NCI-H2171 (cell line): ENCODE data around the gene CERS6.
A peak's percentile ranks its signal among the peaks of the same experiment; 100 is the strongest.
"Not testable (repeated sequence)": the region's sequence is repeated elsewhere in the genome, so short reads cannot be mapped to it uniquely, and the experiment has no call there.

Experiments
- DNase-seq: peaks from one replicate; lab custom pipeline; 2025; lab: John Stamatoyannopoulos, UW

CERS6 gene

GRCh38 chr2:168468354-168468753 is 12.3 kb downstream of the CERS6 start:
- no peak for DNase-seq

DNA sequence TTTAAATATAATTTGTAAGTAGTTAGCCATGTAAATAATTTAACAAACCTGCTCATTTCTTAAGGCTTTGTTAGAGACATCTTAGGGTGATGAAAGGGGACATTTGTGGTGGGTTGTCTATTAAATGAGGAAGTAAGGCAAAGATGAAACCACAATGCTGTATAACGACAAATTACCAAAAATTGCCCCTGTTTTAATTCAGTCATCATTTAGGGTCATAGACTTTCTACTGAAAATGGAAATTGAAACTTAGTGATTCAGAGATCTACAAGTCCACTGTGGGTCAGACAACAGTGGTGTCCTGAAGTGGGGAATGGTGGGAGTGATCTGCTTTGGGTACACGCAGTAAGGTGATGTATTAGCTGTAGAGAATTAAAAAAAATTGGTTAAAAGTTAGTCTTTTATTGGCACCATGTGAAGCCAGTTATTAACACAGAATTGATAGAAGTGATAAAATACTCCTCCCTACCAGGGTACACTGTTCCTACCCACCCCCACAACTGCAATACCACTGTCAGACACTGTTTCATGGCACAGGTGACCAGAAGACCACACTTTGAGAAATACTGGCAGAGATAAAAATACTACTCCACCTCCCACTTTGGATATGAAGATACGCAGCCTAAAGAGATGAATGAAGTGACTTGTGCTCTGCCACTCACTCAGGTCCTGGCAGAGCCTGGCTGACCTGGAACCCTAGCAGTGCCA is 13.4 kb downstream of the CERS6 start:
- DNase-seq: no peak

GRCh38 chr2:168470320-168471162 is 14.5 kb downstream of the CERS6 start:
- DNase-seq: no peak

DNA sequence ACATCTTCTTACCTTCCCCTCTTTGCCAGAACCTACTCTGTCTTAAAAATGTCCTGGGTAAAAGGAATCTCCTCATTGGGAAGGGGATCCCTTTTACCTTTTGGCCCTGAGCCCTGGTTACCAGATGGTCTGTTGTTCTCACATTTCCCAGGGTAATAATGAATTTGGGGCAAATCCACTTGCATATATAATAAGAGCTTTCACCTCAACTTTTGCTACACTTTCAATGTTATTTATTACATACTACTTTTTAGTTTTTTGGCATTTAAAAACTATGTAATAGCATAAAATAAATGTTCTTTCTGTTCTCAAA is 15.0 kb downstream of the CERS6 start:
- peak; percentile 74 for DNase-seq

GRCh38 chr2:168475636-168476035 is 19.6 kb downstream of the CERS6 start:
- DNase-seq: no peak

- no peak for DNase-seq
Measured at GRCh38 chr2:168478206-168478605, 22.1 kb downstream of the CERS6 start.

DNA sequence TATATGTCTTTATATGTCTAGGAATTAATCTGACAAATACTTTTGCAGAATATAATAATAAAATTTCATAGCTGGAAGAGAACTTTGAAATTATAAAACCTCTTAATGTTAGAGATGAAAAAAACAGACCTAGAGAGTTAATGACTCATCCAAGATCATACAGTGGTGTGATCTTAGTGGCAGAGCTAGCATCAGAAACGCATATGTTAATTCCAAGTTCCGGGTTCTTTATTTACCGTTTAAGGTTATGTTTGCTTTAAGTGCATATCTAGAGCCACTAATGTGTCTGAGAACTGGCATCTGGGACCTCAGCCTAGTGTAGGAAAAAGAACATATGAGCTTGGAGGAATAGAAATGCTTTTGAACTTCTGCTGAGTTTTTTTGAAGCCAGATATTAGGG is 24.3 kb downstream of the CERS6 start:
- no peak for DNase-seq

DNA sequence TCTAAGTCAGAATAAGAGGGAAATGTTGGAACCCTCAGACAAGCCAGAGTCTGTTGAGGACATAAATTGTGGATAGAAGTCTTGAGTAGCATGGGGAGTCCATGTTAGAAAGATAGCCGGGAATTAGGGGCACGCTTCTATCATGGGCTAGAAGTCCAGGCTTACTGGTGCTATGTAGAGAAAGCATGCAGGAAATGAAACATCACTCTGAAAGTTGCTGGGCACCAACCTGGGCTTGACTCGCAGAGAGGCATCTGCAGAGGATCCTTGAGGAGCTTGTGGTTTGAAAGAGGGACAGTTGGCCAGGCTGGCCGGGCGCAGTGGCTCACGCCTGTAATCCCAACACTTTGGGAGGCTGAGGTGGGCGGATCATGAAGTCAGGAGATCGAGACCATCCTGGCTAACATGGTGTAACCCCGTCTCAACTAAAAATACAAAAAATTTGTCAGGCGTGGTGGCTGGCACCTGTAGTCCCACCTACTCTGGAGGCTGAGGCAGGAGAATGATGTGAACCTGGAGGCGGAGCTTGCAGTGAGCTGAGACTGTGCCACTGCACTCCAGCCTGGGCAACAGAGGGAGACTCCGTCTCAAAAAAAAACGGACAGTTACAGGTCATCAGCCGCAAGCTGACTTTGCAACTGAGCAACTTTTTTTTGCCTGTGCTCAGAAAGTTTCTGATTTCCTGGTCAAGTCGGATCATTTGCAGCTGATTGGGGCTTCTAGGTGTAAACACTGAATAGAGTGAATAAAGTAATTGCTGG is 24.9 kb downstream of the CERS6 start:
- DNase-seq: no peak

DNA sequence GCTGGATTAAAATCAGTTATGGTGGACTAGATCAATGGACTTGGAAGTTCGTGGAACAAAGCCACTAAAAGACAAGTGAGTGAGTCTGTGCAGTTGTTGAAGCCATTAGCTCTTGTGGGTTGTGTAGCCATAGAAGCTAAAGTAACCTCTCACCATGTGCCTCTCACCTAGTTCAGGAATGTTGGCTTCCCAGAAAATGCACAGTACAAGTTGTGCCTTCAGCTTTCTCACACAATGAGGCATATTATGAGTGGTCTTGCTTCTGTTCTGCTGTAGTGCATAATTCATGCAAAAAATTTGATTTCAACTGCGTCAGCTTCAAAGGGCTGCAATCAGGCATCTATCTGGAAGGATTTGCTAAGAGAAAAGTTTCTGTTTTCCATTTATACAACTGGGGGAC is 26.2 kb downstream of the CERS6 start:
- DNase-seq: no peak

DNA sequence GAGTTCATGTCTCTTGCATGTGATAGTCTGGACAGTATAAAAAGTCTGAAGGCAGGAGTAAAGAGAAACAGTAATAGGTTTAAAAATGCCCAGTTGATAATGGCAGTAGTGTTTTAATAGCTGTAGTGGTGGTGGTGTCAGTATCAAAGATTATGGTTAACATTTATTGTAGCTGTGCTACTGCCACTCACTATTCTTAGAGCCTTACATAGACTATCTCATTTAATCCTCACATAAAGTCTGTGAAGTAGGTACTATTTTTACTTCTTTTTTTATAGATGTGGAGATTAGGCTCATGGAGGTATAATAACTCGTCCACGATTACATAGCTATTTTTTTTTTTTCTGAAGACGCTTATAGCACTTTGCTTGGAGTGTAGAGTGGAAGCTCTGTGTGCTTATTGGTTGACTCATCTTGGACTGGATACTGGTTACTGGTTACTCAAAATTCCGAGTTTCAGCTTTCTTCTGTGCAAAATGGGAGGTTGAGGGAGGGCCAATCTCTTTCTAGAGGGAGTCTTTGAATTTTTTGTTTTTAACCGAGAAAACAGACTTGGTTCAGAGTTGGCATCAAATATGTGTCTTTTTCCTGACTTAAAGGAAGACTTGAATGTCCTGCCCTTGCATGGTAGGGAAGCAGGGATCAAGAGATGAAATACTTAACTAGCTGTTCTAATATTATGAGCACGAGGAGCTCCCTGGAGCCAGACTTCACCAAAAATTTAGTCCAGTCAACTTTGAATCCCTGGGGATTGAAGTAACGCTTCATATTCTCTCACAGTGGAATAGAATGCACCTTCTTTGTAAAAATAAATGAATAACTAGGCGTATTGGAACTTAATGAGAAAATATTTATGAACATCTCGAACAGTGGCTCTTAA is 27.1 kb downstream of the CERS6 start:
- DNase-seq: no peak

- no peak for DNase-seq
Measured at GRCh38 chr2:168486477-168486876, 30.4 kb downstream of the CERS6 start.

DNA sequence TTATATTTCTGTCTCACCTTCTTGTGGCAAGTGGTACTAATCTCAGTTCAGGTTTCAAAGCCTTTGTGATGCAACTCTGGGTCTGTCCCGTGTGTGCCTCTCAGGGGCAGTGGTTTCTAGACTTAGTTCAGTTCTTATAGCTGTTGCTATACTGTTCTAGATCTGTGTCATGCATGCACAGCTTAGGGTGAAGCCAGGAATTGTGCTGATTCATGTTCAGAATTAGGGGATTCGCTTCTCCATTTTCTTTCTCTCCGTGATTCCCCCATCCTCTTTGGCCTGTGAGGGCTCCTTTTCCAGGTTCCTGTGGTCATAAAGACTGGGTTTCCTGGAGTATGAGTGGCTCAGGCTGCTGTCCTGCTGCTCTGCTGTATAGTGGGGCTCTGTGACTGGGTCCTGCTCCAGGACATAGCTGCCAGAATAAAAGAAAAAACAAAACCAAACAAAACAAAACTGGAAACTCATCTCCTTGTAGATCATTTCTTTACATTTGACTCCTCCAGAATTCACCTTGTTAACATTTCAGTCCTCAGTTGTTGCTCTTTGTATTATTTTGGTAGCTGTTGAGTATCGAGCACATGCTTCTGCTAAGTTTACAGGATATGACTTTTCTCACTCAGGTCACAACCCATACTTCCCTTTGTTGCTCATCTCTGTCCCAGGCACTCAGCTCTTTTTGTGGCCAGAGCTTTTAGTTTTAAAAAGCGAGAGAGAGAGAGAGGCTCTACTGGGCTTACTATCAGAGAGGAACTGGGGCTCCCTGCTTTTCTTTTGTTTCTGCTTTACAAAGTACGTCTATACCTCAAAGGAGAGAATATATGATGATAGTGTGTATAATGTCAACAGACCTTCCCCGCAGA is 34.2 kb downstream of the CERS6 start:
- DNase-seq: no peak

GRCh38 chr2:168490946-168491605 is 35.0 kb downstream of the CERS6 start:
- no peak for DNase-seq

DNA sequence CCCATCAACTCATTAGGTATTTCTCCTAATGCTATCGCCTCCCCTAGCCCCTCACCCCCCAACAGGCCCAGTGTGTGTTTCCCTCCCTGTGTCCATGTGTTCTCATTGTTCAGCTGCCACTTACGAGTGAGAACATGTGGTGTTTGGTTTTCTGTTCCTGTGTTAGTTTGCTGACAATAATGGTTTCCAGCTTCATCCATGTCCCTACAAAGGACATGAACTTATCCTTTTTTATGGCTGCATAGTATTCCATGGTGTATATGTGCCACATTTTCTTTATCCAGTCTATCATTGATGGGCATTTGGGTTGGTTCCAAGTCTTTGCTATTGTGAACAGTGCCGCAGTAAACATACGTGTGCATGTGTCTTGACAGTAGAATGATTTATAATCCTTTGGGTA is 35.7 kb downstream of the CERS6 start:
- not testable (repeated sequence) for DNase-seq

GRCh38 chr2:168493219-168493618 is 37.1 kb downstream of the CERS6 start:
- DNase-seq: not testable (repeated sequence)

- DNase-seq: no peak
Measured at GRCh38 chr2:168494190-168494711, 38.2 kb downstream of the CERS6 start.

DNA sequence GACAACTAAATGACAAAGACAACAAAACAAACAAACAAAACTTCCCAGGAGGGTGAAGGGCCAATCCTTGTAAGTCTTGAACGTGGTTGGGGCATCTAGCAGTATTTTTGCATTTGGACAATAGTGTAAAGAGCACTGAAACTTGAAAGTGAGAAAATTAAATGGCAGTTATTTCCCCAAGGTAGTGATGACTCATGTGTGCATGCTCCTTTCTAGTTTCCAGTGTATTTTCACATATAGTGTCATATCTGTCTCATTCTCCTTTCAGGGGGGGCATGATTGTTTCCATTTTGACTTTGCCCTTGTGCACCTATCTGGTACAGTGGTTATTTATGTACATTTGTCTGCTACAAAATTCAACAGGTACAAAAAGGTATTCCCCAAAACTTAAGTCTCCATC is 39.5 kb downstream of the CERS6 start:
- no peak for DNase-seq

- no peak for DNase-seq
Measured at GRCh38 chr2:168496906-168497305, 40.8 kb downstream of the CERS6 start.

DNA sequence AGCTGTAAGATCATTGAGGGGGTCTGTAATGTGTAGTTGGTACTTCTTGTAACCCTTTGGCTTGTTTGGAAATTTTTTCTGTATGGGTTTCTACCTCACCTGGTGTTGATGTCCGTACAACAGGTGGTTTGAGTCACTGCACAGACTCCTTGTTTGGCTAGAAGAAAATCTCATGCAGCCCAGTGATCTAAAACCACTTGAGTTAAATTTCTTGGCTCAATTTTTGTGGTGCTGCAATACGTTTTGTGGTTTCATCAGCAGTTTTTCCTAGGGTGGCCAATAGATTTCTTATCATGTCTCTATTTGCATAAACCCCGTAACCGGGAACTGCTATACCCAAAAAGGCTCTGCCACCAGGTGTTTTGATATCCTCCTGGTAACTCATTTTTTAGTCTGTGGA is 43.4 kb downstream of the CERS6 start:
- DNase-seq: no peak

DNA sequence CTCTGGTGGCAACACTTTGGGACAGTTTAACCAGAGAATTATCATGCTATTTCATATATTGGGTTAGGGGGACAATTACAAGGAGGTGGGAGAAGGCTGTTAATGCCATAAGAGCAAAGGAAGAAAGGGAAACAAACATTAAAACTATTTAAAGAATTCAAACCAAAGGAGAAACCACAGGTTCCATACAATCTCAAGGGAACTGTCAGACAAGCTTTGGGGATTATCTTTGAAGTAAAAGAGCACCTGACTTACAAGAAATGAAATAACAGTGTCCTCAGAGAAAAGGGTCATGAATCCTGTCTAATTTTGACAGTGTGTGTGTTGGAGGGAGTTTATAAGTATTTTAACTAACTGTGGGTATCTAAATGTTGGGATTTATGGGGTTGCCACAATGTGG is 44.4 kb downstream of the CERS6 start:
- no peak for DNase-seq
